Osteoblast (primary cell): ENCODE results near the gene HAUS5. TPM values are rescaled to one million over a fixed set of nuclear protein-coding genes. Genes with fewer than 3 reads are reported as not detected.

Experiments
- DNase-seq: peaks from one replicate; pipeline ENCODE4 v3.0.0; 2011; ENCODE audit warnings: low spot score, mixed read lengths; ENCODE audit not compliant: insufficient read length; ENCODE audit errors: missing footprints
- H2AFZ ChIP-seq: 2 replicates; pipeline ENCODE4 v1.6.0; 2011; ENCODE audit warnings: mild to moderate bottlenecking, low read length
- H3K27ac ChIP-seq: 2 replicates; pipeline ENCODE4 v1.5.1; 2011; ENCODE audit warnings: mild to moderate bottlenecking, low read depth, low read length, moderate library complexity
- H3K27me3 ChIP-seq: 2 replicates; pipeline ENCODE4 v1.6.0; 2012; ENCODE audit warnings: mild to moderate bottlenecking, control low read depth, inconsistent platforms, low read length, moderate library complexity; ENCODE audit not compliant: insufficient read depth
- H3K36me3 ChIP-seq: 2 replicates; pipeline ENCODE4 v1.5.1; 2011; ENCODE audit warnings: mild to moderate bottlenecking, low read length, control low read depth, moderate library complexity; ENCODE audit not compliant: insufficient read depth
- H3K4me1 ChIP-seq: 2 replicates; pipeline ENCODE4 v1.5.1; 2011; ENCODE audit warnings: mild to moderate bottlenecking, low read length, control low read depth, moderate library complexity; ENCODE audit not compliant: insufficient read depth
- H3K4me2 ChIP-seq: 2 replicates; pipeline ENCODE4 v1.6.0; 2011; ENCODE audit warnings: mild to moderate bottlenecking, low read length; ENCODE audit not compliant: insufficient read depth
- H3K4me3 ChIP-seq: fragments of 200-600 bp; sonication (generic); 3 replicates; pipeline ENCODE4 v1.5.1; 2012; ENCODE audit warnings: mild to moderate bottlenecking, low read length, inconsistent platforms; ENCODE audit not compliant: insufficient read depth
- H3K79me2 ChIP-seq: 2 replicates; pipeline ENCODE4 v1.6.0; 2012; ENCODE audit warnings: mild to moderate bottlenecking, low read length, control low read depth, inconsistent platforms; ENCODE audit not compliant: insufficient read depth
- H3K9me3 ChIP-seq: 2 replicates; pipeline ENCODE4 v1.5.1; 2011; ENCODE audit warnings: low read depth, low read length, control low read depth
- H4K20me1 ChIP-seq: 2 replicates; pipeline ENCODE4 v1.6.0; 2012; ENCODE audit warnings: mild to moderate bottlenecking, low read length, control low read depth; ENCODE audit not compliant: insufficient read depth
- total RNA-seq: library from RNA; depleted of rRNA; stranded (reverse); fragments of >200 nt; gene quantifications from 2 replicates; pipeline ENCODE4 v1.2.3, GENCODE V29; 2012
- TF ChIP-seq, protein P1 (sequence below): IDR thresholded peaks from 2 replicates; pipeline ENCODE4 v1.5.1; 2011; ENCODE audit warnings: mild to moderate bottlenecking, low read depth, low read length, moderate library complexity; ENCODE audit errors: extremely low read depth

HAUS5 gene
- total RNA-seq, 1 donor = 4.7 TPM

DNA sequence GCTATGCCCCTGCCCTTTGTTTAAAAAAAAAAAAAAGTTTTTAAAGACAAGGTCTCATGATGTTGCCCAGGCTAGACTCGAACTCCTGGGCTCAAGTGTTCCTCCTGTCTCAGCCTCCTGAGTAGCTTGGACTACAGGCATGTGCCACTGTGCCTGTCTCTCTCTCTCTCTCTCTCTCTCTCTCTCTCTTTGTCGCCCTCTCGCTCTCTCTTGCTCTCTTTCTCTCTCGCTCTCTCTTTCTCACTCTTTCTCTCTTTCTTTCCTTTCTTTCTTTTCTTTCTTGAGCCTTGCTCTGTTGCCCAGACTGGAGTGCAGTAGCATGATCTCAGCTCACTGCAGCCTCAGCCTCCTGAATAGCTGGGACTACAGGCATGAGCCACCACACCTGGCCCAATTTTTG is 43.1 kb downstream of the HAUS5 start:
- TF ChIP-seq, protein P1, sequence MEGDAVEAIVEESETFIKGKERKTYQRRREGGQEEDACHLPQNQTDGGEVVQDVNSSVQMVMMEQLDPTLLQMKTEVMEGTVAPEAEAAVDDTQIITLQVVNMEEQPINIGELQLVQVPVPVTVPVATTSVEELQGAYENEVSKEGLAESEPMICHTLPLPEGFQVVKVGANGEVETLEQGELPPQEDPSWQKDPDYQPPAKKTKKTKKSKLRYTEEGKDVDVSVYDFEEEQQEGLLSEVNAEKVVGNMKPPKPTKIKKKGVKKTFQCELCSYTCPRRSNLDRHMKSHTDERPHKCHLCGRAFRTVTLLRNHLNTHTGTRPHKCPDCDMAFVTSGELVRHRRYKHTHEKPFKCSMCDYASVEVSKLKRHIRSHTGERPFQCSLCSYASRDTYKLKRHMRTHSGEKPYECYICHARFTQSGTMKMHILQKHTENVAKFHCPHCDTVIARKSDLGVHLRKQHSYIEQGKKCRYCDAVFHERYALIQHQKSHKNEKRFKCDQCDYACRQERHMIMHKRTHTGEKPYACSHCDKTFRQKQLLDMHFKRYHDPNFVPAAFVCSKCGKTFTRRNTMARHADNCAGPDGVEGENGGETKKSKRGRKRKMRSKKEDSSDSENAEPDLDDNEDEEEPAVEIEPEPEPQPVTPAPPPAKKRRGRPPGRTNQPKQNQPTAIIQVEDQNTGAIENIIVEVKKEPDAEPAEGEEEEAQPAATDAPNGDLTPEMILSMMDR = no peak
- no peaks in the 10 kb centered on the region for H3K4me1 ChIP-seq
- DNase-seq = no peak
- H3K79me2 ChIP-seq = peaks cover 9% of the 10 kb centered on the region
- no peaks in the 10 kb centered on the region for H3K27me3 ChIP-seq
- no peaks in the 10 kb centered on the region for H3K9me3 ChIP-seq
- H3K36me3 ChIP-seq = peaks cover 63% of the 10 kb centered on the region
- no peak overlapping the region for H3K27ac ChIP-seq
- peaks cover 18% of the 10 kb centered on the region for H4K20me1 ChIP-seq
- H2AFZ ChIP-seq = no peak overlapping the region
- H3K4me3 ChIP-seq = no peak overlapping the region
- no peak overlapping the region for H3K4me2 ChIP-seq

DNA sequence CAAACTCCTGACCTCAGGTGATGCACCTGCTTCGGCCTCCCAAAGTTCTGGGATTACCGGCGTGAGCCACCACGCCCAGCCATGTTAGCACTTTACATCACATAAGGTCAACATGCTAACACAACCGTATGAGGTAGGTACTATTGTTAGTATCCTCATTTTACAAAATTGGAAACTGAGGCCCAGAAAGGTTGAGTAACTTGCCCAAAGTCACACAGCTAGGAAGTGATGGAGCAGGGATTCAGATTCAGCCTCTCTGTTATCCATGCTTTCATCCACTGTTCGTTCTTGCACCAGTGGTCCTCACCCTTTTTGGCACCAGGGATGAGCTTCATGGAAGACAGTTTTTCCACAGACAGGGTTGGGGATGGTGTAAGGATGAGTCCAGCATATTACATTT is 44.2 kb downstream of the HAUS5 start:
- no peak overlapping the region for H3K27ac ChIP-seq
- H3K9me3 ChIP-seq = no peaks in the 10 kb centered on the region
- H3K36me3 ChIP-seq = peaks cover 57% of the 10 kb centered on the region
- H3K4me1 ChIP-seq = no peaks in the 10 kb centered on the region
- peaks cover 2% of the 10 kb centered on the region for H3K79me2 ChIP-seq
- no peak overlapping the region for H3K4me3 ChIP-seq
- DNase-seq = no peak
- H2AFZ ChIP-seq = no peak overlapping the region
- TF ChIP-seq, protein P1 = no peak
- peaks cover 11% of the 10 kb centered on the region for H4K20me1 ChIP-seq
- H3K4me2 ChIP-seq = no peak overlapping the region
- no peaks in the 10 kb centered on the region for H3K27me3 ChIP-seq

DNA sequence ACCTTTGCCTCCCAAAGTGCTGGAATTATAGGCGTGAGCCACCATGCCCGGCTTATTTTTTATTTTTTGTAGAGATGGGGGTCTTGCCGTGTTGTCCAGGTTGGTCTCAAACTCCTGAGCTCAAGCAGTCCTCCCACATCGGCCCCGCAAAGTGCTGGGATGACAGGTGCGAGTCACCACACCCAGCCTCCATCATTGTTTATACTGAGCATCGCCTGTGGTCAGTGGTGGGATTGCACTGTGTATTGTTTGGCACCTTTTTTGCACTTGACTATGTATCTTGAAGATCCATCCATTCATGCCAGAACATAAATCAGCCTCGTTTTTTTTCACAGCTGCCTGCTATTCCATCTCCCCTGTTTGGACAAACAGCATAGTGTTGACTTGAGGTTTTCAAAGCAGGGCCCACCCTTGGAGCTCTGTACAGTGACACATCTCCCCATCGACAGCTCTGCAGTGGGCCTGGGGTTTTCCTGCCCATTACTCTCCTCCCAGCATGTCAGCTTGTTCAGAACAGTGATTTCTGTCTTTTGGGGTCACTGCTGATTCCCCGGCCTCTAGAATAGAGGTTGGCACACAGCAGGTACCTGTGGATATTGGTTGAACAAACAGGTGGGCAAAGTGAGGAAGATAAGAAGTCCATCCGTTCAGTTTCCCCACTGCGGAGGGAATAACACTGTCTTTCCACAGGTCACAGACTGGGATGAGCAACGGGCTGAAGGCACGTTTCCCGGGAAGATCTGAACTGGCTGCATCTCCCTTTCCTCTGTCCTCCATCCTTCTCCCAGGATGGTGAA is 45.6 kb downstream of the HAUS5 start:
- peaks cover 11% of the 10 kb centered on the region for H4K20me1 ChIP-seq
- no peaks in the 10 kb centered on the region for H3K27me3 ChIP-seq
- peak; percentile 32 for DNase-seq
- no peaks in the 10 kb centered on the region for H3K4me1 ChIP-seq
- H3K79me2 ChIP-seq = peaks cover 2% of the 10 kb centered on the region
- H2AFZ ChIP-seq = no peak overlapping the region
- no peak overlapping the region for H3K4me3 ChIP-seq
- no peak overlapping the region for H3K27ac ChIP-seq
- H3K9me3 ChIP-seq = no peaks in the 10 kb centered on the region
- H3K4me2 ChIP-seq = no peak overlapping the region
- peaks cover 51% of the 10 kb centered on the region for H3K36me3 ChIP-seq
- TF ChIP-seq, protein P1 = peak; percentile 20

DNA sequence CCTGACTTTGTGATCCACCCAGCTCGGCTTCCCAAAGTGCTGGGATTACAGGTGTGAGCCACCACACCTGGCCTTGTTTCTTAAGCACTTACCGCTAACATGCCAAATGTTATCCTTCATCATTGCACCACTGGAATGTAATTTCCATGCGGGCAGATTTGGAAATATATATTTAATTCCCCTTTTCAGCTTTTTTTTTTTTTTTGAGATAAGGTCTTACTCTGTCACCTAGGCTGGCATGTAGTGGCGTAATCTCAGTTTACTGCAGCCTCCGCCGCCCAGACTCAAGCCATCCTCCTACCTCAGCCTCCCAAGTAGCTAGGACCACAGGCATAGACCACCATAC is 49.4 kb downstream of the HAUS5 start:
- H4K20me1 ChIP-seq = peaks cover 6% of the 10 kb centered on the region
- no peak overlapping the region for H3K27ac ChIP-seq
- DNase-seq = no peak
- H3K4me1 ChIP-seq = no peaks in the 10 kb centered on the region
- H3K27me3 ChIP-seq = no peaks in the 10 kb centered on the region
- H3K4me3 ChIP-seq = no peak overlapping the region
- no peaks in the 10 kb centered on the region for H3K79me2 ChIP-seq
- H3K9me3 ChIP-seq = no peaks in the 10 kb centered on the region
- H2AFZ ChIP-seq = no peak overlapping the region
- peaks cover 20% of the 10 kb centered on the region for H3K36me3 ChIP-seq
- H3K4me2 ChIP-seq = no peak overlapping the region
- TF ChIP-seq, protein P1 = no peak
